Gastroesophageal sphincter (tissue), 4 donors: ENCODE results near the gene ACP7. TPM values are rescaled to one million over a fixed set of nuclear protein-coding genes. Genes with fewer than 3 reads are reported as not detected.

Source experiments
- ATAC-seq: fragments of 150-250 bp; one replicate; pipeline ENCODE4 v1.9.1; 2016; ENCODE audit warnings: mild to moderate bottlenecking, moderate library complexity
- H3K27ac ChIP-seq, 4 donors: fragments of 200-600 bp; sonication (generic) in 3 of 4; 1 replicate in 3 of 4; 2 replicates in 1 of 4; pipeline ENCODE4 v1.5.1; 2016 to 2019
- H3K27me3 ChIP-seq: fragments of 200-600 bp; sonication (generic); one replicate; pipeline ENCODE4 v1.5.1; 2019
- H3K36me3 ChIP-seq, 2 donors: fragments of 200-600 bp; sonication (generic); one replicate each; pipeline ENCODE4 v1.5.1; 2019; ENCODE audit warnings: control low read depth in 1 of 2
- H3K4me1 ChIP-seq, 3 donors: fragments of 200-600 bp; sonication (generic); 1 replicate in 2 of 3; 2 replicates in 1 of 3; pipeline ENCODE4 v1.5.1; 2016 to 2019; ENCODE audit warnings: control low read depth in 2 of 3
- H3K4me3 ChIP-seq, 2 donors: fragments of 200-600 bp; sonication (generic); one replicate each; pipeline ENCODE4 v1.5.1; 2019; ENCODE audit warnings: mild to moderate bottlenecking in 1 of 2, moderate library complexity in 1 of 2
- H3K9me3 ChIP-seq, 3 donors: fragments of 200-600 bp; sonication (generic); one replicate each; pipeline ENCODE4 v1.5.1; 2017 to 2019; ENCODE audit warnings: control low read depth in 2 of 3
- EP300 ChIP-seq: sonication (generic); formaldehyde crosslinking; IDR thresholded peaks from one replicate; pipeline ENCODE4 v1.6.1; 2017; ENCODE audit warnings: antibody characterized with exemption, mild to moderate bottlenecking
- POLR2A ChIP-seq, 2 donors: fragments of 450-650 bp; IDR thresholded peaks; one replicate each; pipeline ENCODE4 v1.6.1; 2017; ENCODE audit warnings: antibody characterized with exemption in 2 of 2, mild to moderate bottlenecking in 2 of 2, moderate library complexity in 1 of 2
- POLR2AphosphoS5 ChIP-seq: sonication (generic); formaldehyde crosslinking; IDR thresholded peaks from one replicate; pipeline ENCODE4 v1.6.1; 2017; ENCODE audit warnings: antibody characterized with exemption
- WGBS, 2 donors: methylation state at CpG; one replicate each; pipeline ENCODE4 v1.1.5; 2018; ENCODE audit warnings: low coverage in 1 of 2; 5-methylcytosine and 5-hydroxymethylcytosine counted together
- total RNA-seq, 4 donors: library from RNA; depleted of rRNA; stranded (reverse); fragments of >200 nt; gene quantifications; one replicate each; pipeline ENCODE4 v1.1.0, GENCODE V29; 2016
- TF ChIP-seq, protein P1 (sequence below), 4 experiments: fragments of 200-600 bp in 2 of 4; fragments of 450-650 bp in 2 of 4; sonication (generic) in 1 of 4; IDR thresholded peaks; one replicate each; pipeline ENCODE4 v1.5.1; 2017 to 2019; ENCODE audit warnings: antibody characterized with exemption in 4 of 4, mild to moderate bottlenecking in 2 of 4, moderate library complexity in 2 of 4

The ACP7 gene
- total RNA-seq, 4 donors from 2014 or later = 0.08 TPM; not detected in 3

- TF ChIP-seq EP300 (no peak), POLR2AphosphoS5 (no peak), POLR2A (IDR thresholded peaks at IDR 0.05) (no peak)
- TF ChIP-seq, protein P1, sequence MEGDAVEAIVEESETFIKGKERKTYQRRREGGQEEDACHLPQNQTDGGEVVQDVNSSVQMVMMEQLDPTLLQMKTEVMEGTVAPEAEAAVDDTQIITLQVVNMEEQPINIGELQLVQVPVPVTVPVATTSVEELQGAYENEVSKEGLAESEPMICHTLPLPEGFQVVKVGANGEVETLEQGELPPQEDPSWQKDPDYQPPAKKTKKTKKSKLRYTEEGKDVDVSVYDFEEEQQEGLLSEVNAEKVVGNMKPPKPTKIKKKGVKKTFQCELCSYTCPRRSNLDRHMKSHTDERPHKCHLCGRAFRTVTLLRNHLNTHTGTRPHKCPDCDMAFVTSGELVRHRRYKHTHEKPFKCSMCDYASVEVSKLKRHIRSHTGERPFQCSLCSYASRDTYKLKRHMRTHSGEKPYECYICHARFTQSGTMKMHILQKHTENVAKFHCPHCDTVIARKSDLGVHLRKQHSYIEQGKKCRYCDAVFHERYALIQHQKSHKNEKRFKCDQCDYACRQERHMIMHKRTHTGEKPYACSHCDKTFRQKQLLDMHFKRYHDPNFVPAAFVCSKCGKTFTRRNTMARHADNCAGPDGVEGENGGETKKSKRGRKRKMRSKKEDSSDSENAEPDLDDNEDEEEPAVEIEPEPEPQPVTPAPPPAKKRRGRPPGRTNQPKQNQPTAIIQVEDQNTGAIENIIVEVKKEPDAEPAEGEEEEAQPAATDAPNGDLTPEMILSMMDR (IDR thresholded peaks at IDR 0.05) = no peak
- no peak overlapping the region for H3K4me3 ChIP-seq
- H3K27ac ChIP-seq = peak overlapping the region; percentile 67 to 92 (median 88)
- no peaks in the 10 kb centered on the region for H3K27me3 ChIP-seq
- no peaks in the 10 kb centered on the region for H3K36me3 ChIP-seq
- H3K9me3 ChIP-seq = no peaks in the 10 kb centered on the region
- ATAC-seq = no peak
- H3K4me1 ChIP-seq = peaks cover 8 to 63% (median 20%) of the 10 kb centered on the region in 3 donors
- 91 to 100% methylated on average over 1 of the region's 1 CpG for WGBS, 2 donors
Measured at GRCh38 chr19:39146091-39146490, 61.9 kb downstream of the ACP7 start.

GRCh38 chr19:39146686-39147450, 62.7 kb downstream of the ACP7 start:
- H3K27ac ChIP-seq = peak overlapping the region in 3 of 4 donors; percentile 87 to 92 (median 90)
- no peaks in the 10 kb centered on the region for H3K27me3 ChIP-seq
- no peaks in the 10 kb centered on the region for H3K9me3 ChIP-seq
- H3K4me3 ChIP-seq = no peak overlapping the region
- WGBS, 2 donors = 79 to 82% methylated on average over 2 to 5 of the region's 7 CpGs
- H3K36me3 ChIP-seq = no peaks in the 10 kb centered on the region
- TF ChIP-seq EP300 = no peak
- no peak for TF ChIP-seq POLR2A (IDR thresholded peaks at IDR 0.05)
- TF ChIP-seq POLR2AphosphoS5 = no peak
- TF ChIP-seq, protein P1 (IDR thresholded peaks at IDR 0.05) = no peak
- H3K4me1 ChIP-seq = peaks cover 8 to 70% (median 20%) of the 10 kb centered on the region in 3 donors
- ATAC-seq = no peak

DNA sequence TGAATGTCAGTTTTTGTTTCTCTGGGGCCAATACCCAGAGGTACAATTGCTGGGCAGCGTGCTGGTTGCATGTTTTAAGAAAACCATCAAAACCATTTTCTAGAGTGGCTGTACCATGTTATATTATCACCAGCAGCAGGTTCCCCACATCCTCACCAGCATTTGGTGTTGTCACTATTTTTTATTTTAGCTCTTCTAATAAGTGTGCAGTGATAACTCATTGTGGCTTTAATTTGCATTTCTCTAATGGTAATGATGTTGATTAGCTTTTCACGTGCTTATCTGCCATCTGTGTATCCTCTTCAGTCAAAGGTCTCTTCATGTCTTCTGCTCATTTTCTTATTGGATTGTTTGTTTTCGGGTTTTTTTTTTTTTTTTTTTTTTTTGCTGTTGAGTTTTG, 63.3 kb downstream of the ACP7 start:
- 86 to 87% methylated on average over 3 of the region's 3 CpGs for WGBS, 2 donors
- TF ChIP-seq POLR2A (IDR thresholded peaks at IDR 0.05) = no peak
- Histone ChIP-seq H3K4me3 (no peak overlapping the region), H3K9me3 (no peaks in the 10 kb centered on the region), H3K27ac (peak overlapping the region in 1 of 4 donors; percentile 90), H3K27me3 (no peaks in the 10 kb centered on the region), H3K36me3 (no peaks in the 10 kb centered on the region), H3K4me1 (peaks cover 8 to 65% (median 20%) of the 10 kb centered on the region in 3 donors)
- ATAC-seq = no peak

GRCh38 chr19:39148939-39149529, 64.9 kb downstream of the ACP7 start:
- 87 to 94% methylated on average over 5 to 10 of the region's 10 CpGs for WGBS, 2 donors
- Histone ChIP-seq H3K27me3 (no peaks in the 10 kb centered on the region), H3K4me3 (no peak overlapping the region)

DNA sequence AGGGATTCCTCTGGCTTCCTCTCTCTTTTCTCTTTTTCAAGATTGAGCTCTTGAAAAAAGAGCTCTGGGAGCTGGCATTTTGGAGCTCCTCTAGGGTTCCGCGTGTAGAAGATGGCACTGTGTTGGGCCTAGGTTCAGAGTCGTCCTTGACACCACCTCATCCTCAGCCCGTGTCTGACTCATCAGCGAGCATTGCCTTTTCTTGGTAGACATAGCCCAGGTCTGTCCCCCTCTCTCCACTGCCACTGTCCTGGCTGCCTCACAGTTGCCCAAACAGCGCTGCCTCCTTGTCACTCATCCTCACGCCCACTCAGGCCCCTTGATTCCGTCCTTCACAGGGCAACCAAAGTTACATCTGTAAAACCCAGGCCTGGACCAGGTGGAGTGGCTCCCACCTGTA, 66.1 kb downstream of the ACP7 start:
- TF ChIP-seq EP300 = no peak
- TF ChIP-seq, protein P1 (IDR thresholded peaks at IDR 0.05) = no peak
- TF ChIP-seq POLR2A (IDR thresholded peaks at IDR 0.05) = no peak
- Histone ChIP-seq H3K36me3 (no peaks in the 10 kb centered on the region), H3K27ac (no peak overlapping the region), H3K4me3 (no peak overlapping the region), H3K27me3 (no peaks in the 10 kb centered on the region), H3K4me1 (peaks cover 0 to 50% (median 8%) of the 10 kb centered on the region in 3 donors), H3K9me3 (no peaks in the 10 kb centered on the region)
- 98% methylated on average over 5 of the region's 8 CpGs; no CpG with 5 or more reads in 1 of the 2 donors for WGBS, 2 donors
- ATAC-seq = no peak

More at GRCh38 chr19:39148939-39149529, 64.9 kb downstream of the ACP7 start:
- no peaks in the 10 kb centered on the region for H3K9me3 ChIP-seq
- no peak for ATAC-seq
- no peak overlapping the region for H3K27ac ChIP-seq
- H3K4me1 ChIP-seq = peaks cover 8 to 50% (median 20%) of the 10 kb centered on the region in 3 donors
- TF ChIP-seq, protein P1 (IDR thresholded peaks at IDR 0.05) = no peak
- TF ChIP-seq POLR2A (IDR thresholded peaks at IDR 0.05) (no peak), POLR2AphosphoS5 (no peak), EP300 (no peak)
- H3K36me3 ChIP-seq = no peaks in the 10 kb centered on the region
